Activated T-cell treated with anti-CD3 and anti-CD28 coated beads, Interleukin-2, amount 50 U/mL, for 4 hours (primary cell): ENCODE data around the gene FAM237A. TPM values are rescaled to one million over a fixed set of nuclear protein-coding genes. Genes with fewer than 3 reads are reported as not detected.

Experiments used
- ATAC-seq, 2 donors: fragments of 200-7000 bp; cut with Tn5 transposase; one replicate each; pipeline ENCODE4 v1.10.0; 2021
- DNase-seq: peaks from one replicate; pipeline ENCODE4 v3.0.0-alpha.2; 2020
- H3K27me3 Mint-ChIP-seq: one replicate; pipeline ENCODE4 v1.8.0; 2021; ENCODE audit warnings: low read depth, mixed read lengths
- H3K36me3 Mint-ChIP-seq: one replicate; pipeline ENCODE4 v1.8.0; 2022; ENCODE audit warnings: mixed read lengths; ENCODE audit not compliant: insufficient read depth
- H3K4me1 Mint-ChIP-seq: one replicate; pipeline ENCODE4 v1.8.0; 2021; ENCODE audit warnings: low read depth, mixed read lengths
- H3K4me3 Mint-ChIP-seq: one replicate; pipeline ENCODE4 v1.8.0; 2021; ENCODE audit warnings: mild to moderate bottlenecking, moderate library complexity, mixed read lengths
- H3K9me3 Mint-ChIP-seq: one replicate; pipeline ENCODE4 v1.8.0; 2021; ENCODE audit warnings: mixed read lengths
- total RNA-seq, 3 donors: library from RNA; stranded (reverse); gene quantifications; one replicate each; pipeline ENCODE4 v1.2.1, GENCODE V29; 2021

FAM237A gene
- total RNA-seq, 3 donors from 2014 or later = not detected

DNA sequence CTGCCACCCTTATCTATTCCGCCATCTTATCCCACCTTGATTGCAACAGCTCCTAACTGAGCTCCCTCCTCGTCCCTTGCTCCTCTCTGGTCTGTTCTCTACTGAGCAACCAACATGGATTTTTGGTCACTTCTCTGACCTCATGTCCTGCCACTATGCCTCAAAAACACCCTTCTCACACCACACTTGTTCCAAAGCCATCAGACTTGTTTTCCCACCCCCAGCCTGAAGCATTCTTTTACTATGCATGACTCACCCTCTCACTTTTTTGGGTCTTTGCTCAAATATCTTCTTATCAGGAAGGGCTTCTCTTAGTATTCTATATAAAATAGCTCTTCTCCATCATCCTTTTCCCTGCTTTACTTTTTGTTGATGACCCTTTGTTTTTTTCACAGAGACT, 2.7 kb upstream of the FAM237A start:
- no peaks in the 10 kb centered on the region for H3K9me3 Mint-ChIP-seq

DNA sequence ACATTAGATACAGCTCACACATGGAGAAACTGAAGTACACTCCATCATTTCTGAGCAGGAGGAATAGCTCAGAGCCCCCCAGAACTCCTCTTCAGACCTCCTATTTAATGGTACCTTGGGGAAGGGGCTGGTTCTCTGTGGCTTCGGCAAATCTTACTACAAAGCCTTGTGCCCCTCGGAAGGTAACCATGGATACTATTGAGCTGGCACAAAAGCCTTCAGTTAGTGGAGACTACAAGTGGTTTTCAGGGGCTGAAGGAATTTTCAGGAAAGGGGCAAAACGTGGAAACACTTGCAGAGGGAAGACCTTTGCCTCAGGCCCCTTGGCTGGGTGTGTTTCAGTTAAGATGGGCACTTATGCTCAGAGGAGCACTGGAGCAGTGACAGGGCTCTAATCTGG, 1.1 kb upstream of the FAM237A start:
- H3K4me3 Mint-ChIP-seq = no peak overlapping the region
- ATAC-seq = no peak
- DNase-seq = no peak

More for the DNA sequence above, 2.7 kb upstream of the FAM237A start:
- ATAC-seq = no peak
- no peaks in the 10 kb centered on the region for H3K36me3 Mint-ChIP-seq
- no peaks in the 10 kb centered on the region for H3K4me1 Mint-ChIP-seq
- DNase-seq = no peak
- no peak overlapping the region for H3K4me3 Mint-ChIP-seq
- peaks cover 13% of the 10 kb centered on the region for H3K27me3 Mint-ChIP-seq

GRCh38 chr2:206647985-206648384, 5.7 kb downstream of the FAM237A start:
- ATAC-seq = no peak
- Mint-ChIP-seq H3K4me1 (no peaks in the 10 kb centered on the region), H3K9me3 (no peaks in the 10 kb centered on the region), H3K4me3 (no peak overlapping the region), H3K36me3 (no peaks in the 10 kb centered on the region), H3K27me3 (peaks cover 15% of the 10 kb centered on the region)
- DNase-seq = no peak

More for the DNA sequence above, 1.1 kb upstream of the FAM237A start:
- Mint-ChIP-seq H3K27me3 (peaks cover 13% of the 10 kb centered on the region), H3K9me3 (no peaks in the 10 kb centered on the region), H3K36me3 (no peaks in the 10 kb centered on the region), H3K4me1 (no peaks in the 10 kb centered on the region)

DNA sequence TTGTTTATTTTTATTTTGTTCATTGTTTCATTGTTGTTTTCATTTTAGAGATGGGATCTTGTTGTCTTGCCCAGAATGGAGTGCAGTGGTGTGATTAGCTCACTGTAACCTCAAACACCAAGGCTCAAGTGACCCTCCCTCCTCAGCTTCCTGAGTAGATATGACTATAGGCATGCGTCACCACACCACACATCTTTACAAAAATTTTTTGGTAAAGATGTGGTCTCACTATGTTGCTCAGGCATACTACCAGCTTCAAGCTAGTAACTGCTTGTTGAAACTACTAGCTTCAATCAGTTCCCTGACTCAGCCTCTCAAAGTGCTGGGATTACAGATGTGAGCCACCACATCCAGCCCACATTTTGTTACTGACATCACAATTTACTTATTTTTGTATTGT, 14.8 kb downstream of the FAM237A start:
- peaks cover 8% of the 10 kb centered on the region for H3K9me3 Mint-ChIP-seq
- no peaks in the 10 kb centered on the region for H3K36me3 Mint-ChIP-seq
- H3K4me3 Mint-ChIP-seq = no peak overlapping the region

DNA sequence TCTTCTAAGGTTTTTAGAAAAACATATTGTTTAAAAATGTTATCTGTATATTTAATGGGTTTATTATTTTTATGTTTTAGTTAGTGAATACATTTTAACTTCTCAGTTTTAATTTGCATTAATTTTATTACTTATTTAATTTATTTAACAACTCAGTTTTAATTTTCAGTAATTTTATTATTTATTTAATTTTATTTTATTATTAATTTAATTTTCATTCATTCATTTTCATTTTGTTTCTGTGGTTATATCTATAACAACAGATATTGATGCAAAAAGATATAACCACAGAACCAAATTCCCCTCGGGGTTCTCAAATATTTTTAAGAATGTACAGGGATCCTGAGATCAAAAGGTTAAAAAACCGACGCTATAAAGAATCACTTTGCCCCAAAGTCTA, 23.0 kb downstream of the FAM237A start:
- peaks cover 14% of the 10 kb centered on the region for H3K27me3 Mint-ChIP-seq
- H3K4me1 Mint-ChIP-seq = no peaks in the 10 kb centered on the region
- H3K9me3 Mint-ChIP-seq = no peaks in the 10 kb centered on the region
- no peak overlapping the region for H3K4me3 Mint-ChIP-seq
- DNase-seq = no peak
- no peaks in the 10 kb centered on the region for H3K36me3 Mint-ChIP-seq
- ATAC-seq = no peak

More for the DNA sequence above, 14.8 kb downstream of the FAM237A start:
- ATAC-seq (no peak), DNase-seq (no peak)
- no peaks in the 10 kb centered on the region for H3K4me1 Mint-ChIP-seq
- peaks cover 10% of the 10 kb centered on the region for H3K27me3 Mint-ChIP-seq

DNA sequence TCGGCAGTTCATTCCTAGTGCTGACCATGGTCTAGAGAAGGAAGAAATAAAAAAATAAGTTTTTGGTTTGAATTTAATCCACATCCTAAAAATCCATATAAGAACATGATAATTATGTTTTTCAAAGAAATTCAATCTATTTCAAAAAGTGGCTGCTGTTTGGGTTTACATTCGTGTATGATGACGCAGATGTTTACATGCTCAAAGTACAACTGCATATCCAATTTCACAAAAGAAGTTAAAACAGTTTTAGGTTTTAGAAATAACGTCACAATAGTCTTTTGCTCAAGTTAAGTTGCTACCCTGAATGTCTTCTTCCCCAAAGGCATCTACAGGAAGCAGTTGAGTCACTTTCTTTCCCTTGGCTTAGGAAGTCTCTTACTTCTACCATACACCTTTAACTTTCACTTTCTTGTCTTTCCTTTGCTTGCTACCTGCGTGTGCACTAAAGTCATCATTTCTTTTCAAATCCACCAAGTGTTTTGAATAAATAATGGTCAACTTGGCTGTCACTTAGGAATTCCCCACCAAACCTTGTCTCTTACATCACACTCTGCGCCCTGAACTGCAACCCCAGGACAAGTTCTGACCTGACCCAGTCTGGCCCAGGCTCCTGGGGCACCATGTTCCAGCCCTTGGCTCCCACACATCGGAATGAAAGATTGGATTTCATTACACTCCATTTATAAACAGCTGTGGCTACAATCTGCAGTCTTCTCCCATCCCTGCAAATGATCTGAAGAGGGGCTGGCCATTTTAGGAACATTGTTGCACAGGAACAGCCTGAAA, 28.4 kb downstream of the FAM237A start:
- no peaks in the 10 kb centered on the region for H3K9me3 Mint-ChIP-seq
- DNase-seq (no peak), ATAC-seq (no peak)
- H3K4me3 Mint-ChIP-seq = no peak overlapping the region
- peaks cover 20% of the 10 kb centered on the region for H3K27me3 Mint-ChIP-seq
- H3K36me3 Mint-ChIP-seq = no peaks in the 10 kb centered on the region
- H3K4me1 Mint-ChIP-seq = no peaks in the 10 kb centered on the region

GRCh38 chr2:206683546-206683945, 41.3 kb downstream of the FAM237A start:
- Mint-ChIP-seq H3K27me3 (peaks cover 2% of the 10 kb centered on the region), H3K9me3 (no peaks in the 10 kb centered on the region), H3K4me3 (no peak overlapping the region), H3K36me3 (no peaks in the 10 kb centered on the region), H3K4me1 (peaks cover 2% of the 10 kb centered on the region)
- DNase-seq = no peak
- ATAC-seq = no peak

DNA sequence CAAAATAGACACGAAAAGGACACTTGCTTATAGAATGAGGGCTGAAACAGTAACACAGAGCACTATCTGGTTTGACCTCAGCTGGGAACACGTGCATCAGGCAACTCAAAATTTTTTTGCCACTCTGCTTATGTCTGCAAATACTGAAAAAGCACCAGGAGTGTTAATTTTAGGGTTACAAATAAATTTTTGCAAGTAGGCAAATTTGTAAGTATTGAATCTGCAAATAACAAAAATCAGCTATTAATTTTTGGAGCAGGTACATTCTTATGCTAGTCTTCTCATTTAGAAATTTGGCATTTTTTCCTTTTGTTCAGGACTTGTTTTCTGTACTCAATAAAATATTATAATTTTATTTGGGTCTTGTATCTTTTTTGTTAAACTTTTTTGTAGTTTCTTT, 46.2 kb downstream of the FAM237A start:
- H3K27me3 Mint-ChIP-seq = peaks cover 2% of the 10 kb centered on the region
- no peaks in the 10 kb centered on the region for H3K9me3 Mint-ChIP-seq
- ATAC-seq (no peak), DNase-seq (no peak)
- no peaks in the 10 kb centered on the region for H3K36me3 Mint-ChIP-seq
- peaks cover 6% of the 10 kb centered on the region for H3K4me1 Mint-ChIP-seq
- H3K4me3 Mint-ChIP-seq = no peak overlapping the region

DNA sequence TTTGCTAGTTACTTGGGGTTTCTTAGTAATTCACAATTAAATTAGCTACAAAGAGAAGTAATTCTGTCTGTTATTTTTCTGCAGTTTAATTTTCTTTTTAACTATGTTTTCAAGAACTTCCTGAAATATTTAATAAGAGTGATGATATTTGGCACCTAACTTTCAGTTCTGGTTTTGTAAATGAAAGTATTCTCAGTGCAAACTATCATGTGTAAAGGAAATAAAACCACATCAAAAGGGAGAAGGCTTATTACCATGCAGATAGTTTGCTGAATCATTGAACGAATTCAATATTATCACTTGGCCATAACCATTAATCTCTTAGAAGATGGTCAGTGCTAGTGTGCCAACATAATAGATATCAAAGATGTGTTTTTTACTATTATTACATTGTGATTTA, 46.7 kb downstream of the FAM237A start:
- Mint-ChIP-seq H3K4me1 (peaks cover 6% of the 10 kb centered on the region), H3K36me3 (no peaks in the 10 kb centered on the region), H3K27me3 (peaks cover 2% of the 10 kb centered on the region), H3K4me3 (no peak overlapping the region), H3K9me3 (no peaks in the 10 kb centered on the region)
- DNase-seq (no peak), ATAC-seq (no peak)

GRCh38 chr2:206692971-206693370, 50.7 kb downstream of the FAM237A start:
- Mint-ChIP-seq H3K36me3 (no peaks in the 10 kb centered on the region), H3K4me1 (peaks cover 6% of the 10 kb centered on the region), H3K27me3 (no peaks in the 10 kb centered on the region), H3K4me3 (no peak overlapping the region), H3K9me3 (no peaks in the 10 kb centered on the region)
- ATAC-seq (no peak), DNase-seq (no peak)

DNA sequence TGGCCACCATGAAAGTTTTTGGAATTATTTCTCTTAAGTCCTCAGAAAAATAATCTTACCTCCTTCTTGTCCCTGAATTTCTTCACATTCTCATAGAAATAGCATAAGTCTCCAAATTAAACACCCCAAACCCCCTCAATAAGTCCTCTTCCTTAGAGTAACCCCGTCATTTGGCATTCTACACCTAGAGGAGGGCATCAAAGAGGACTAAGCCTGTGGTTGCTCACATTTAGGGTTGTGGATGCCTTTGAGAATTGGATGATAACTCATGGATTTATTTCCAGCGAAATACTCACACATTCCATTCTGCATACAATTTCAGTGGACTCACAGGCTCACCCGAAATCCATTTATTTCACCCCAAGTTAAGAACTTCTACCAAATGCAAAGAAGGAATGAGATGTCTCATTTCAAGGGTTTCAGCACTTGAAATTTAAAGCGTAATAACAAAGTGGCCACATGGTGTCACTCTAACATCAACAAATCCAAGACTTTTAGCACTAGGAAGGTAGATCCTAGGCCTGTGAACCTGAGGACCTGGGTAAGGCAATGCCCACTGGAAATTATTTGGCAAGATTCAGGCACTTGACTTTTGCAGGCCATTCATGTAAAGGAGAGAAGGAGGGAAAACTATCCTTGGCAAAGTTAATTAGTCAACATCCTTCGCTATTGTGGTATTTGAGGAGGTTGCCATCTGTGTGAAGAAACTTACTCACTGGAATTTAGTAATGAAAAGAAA, 51.3 kb downstream of the FAM237A start:
- H3K4me3 Mint-ChIP-seq = no peak overlapping the region
- DNase-seq (no peak), ATAC-seq (peak in 1 of 2 donors; percentile 53)
- H3K9me3 Mint-ChIP-seq = no peaks in the 10 kb centered on the region
- no peaks in the 10 kb centered on the region for H3K27me3 Mint-ChIP-seq
- H3K36me3 Mint-ChIP-seq = no peaks in the 10 kb centered on the region
- H3K4me1 Mint-ChIP-seq = peaks cover 4% of the 10 kb centered on the region

- ATAC-seq (no peak), DNase-seq (no peak)
- H3K4me1 Mint-ChIP-seq = no peaks in the 10 kb centered on the region
- peaks cover 9% of the 10 kb centered on the region for H3K27me3 Mint-ChIP-seq
- H3K9me3 Mint-ChIP-seq = no peaks in the 10 kb centered on the region
- H3K36me3 Mint-ChIP-seq = no peaks in the 10 kb centered on the region
- H3K4me3 Mint-ChIP-seq = no peak overlapping the region
These were observed 54.6 kb downstream of the FAM237A start for GRCh38 chr2:206696910-206697309.

DNA sequence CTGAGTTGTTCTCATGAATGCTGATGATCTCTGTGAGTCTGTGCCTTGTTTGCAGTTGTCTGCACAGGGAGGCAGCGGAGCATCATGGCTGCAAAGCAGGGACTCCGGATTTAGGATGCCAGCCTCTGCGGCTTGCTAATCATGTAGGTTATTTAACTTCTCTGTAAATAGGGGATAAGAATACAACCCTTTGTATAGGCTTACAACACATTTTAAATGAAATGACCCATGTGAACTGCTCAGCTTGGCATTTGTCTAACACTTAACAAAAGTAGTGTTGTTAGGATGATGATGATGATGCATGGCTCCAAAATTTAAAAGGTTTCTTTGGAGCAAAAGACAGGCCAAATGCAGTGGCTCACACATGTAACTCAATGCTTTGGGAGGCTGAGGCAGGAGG, 56.5 kb downstream of the FAM237A start:
- Mint-ChIP-seq H3K27me3 (peaks cover 15% of the 10 kb centered on the region), H3K36me3 (no peaks in the 10 kb centered on the region), H3K4me3 (no peak overlapping the region), H3K9me3 (no peaks in the 10 kb centered on the region), H3K4me1 (no peaks in the 10 kb centered on the region)
- no peak for DNase-seq
- ATAC-seq = no peak
